ENCODE results near the gene SLC10A1. TPM values are rescaled to one million over a fixed set of nuclear protein-coding genes. Genes with fewer than 3 reads are reported as not detected.

The SLC10A1 gene
- polyA plus RNA-seq (2012; ENCODE audit: insufficient read length, low read depth), result not detected

- TF ChIP-seq SIN3A (IDR thresholded peaks at IDR 0.05; ENCODE audit: borderline replicate concordance, insufficient read depth, low read length) (no peak), TAF1 (IDR thresholded peaks at IDR 0.05; ENCODE audit: borderline replicate concordance, insufficient read depth, low read length) (no peak), FOXP2 (optimal IDR thresholded peaks at IDR 0.05; ENCODE audit: borderline replicate concordance, extremely low read depth, extremely low read length, insufficient read depth) (no peak), POLR2AphosphoS5 (IDR thresholded peaks at IDR 0.05; ENCODE audit: low read depth, low read length) (no peak)
- TF ChIP-seq, protein P1, sequence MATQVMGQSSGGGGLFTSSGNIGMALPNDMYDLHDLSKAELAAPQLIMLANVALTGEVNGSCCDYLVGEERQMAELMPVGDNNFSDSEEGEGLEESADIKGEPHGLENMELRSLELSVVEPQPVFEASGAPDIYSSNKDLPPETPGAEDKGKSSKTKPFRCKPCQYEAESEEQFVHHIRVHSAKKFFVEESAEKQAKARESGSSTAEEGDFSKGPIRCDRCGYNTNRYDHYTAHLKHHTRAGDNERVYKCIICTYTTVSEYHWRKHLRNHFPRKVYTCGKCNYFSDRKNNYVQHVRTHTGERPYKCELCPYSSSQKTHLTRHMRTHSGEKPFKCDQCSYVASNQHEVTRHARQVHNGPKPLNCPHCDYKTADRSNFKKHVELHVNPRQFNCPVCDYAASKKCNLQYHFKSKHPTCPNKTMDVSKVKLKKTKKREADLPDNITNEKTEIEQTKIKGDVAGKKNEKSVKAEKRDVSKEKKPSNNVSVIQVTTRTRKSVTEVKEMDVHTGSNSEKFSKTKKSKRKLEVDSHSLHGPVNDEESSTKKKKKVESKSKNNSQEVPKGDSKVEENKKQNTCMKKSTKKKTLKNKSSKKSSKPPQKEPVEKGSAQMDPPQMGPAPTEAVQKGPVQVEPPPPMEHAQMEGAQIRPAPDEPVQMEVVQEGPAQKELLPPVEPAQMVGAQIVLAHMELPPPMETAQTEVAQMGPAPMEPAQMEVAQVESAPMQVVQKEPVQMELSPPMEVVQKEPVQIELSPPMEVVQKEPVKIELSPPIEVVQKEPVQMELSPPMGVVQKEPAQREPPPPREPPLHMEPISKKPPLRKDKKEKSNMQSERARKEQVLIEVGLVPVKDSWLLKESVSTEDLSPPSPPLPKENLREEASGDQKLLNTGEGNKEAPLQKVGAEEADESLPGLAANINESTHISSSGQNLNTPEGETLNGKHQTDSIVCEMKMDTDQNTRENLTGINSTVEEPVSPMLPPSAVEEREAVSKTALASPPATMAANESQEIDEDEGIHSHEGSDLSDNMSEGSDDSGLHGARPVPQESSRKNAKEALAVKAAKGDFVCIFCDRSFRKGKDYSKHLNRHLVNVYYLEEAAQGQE (IDR thresholded peaks at IDR 0.05; ENCODE audit: insufficient read depth in 1 of 2, low read depth in 2 of 2, low read length in 2 of 2), result no peak
Observed at GRCh38 chr14:69796797-69797500, at the start of gene SLC10A1. Gene SLC10A1, minus strand, starts transcription at chr14:69797241. Its CDS starts 86 bp downstream, at chr14:69797155.

DNA sequence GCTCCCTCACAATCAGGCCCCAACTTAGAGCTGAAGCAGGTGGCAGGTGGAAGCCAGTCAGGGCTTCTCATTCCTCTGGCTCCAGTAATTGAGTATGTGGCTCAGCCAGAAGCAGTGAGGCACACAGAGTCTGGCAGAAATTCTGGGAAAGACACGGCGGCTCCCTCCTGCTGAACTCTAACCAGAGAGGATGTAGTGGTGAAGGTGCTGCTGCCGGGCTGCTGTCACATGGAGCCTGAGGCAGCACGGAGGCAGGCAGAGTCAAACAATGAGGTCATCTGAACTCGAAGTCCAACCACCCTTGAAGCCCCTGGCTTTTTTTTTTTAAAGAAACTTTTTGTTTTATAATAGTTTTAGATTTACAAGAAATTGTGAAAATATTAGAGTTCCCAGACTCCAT lies 48.7 kb upstream of the SLC10A1 start:
- no peak for TF ChIP-seq TAF1 (IDR thresholded peaks at IDR 0.05; ENCODE audit: borderline replicate concordance, insufficient read depth, low read length)
- no peak for TF ChIP-seq POLR2AphosphoS5 (IDR thresholded peaks at IDR 0.05; ENCODE audit: low read depth, low read length)
- TF ChIP-seq SIN3A (IDR thresholded peaks at IDR 0.05; ENCODE audit: borderline replicate concordance, insufficient read depth, low read length), result no peak
- no peak for TF ChIP-seq FOXP2 (optimal IDR thresholded peaks at IDR 0.05; ENCODE audit: borderline replicate concordance, extremely low read depth, extremely low read length, insufficient read depth)
- TF ChIP-seq, protein P1 (IDR thresholded peaks at IDR 0.05; ENCODE audit: insufficient read depth in 1 of 2, low read depth in 2 of 2, low read length in 2 of 2), result no peak

- TF ChIP-seq SIN3A (IDR thresholded peaks at IDR 0.05; ENCODE audit: borderline replicate concordance, insufficient read depth, low read length) (no peak), FOXP2 (optimal IDR thresholded peaks at IDR 0.05; ENCODE audit: borderline replicate concordance, extremely low read depth, extremely low read length, insufficient read depth) (no peak)
- TF ChIP-seq, protein P1 (IDR thresholded peaks at IDR 0.05; ENCODE audit: insufficient read depth in 1 of 2, low read depth in 2 of 2, low read length in 2 of 2), result no peak
Observed at GRCh38 chr14:69845050-69845581, 48.1 kb upstream of the SLC10A1 start.

DNA sequence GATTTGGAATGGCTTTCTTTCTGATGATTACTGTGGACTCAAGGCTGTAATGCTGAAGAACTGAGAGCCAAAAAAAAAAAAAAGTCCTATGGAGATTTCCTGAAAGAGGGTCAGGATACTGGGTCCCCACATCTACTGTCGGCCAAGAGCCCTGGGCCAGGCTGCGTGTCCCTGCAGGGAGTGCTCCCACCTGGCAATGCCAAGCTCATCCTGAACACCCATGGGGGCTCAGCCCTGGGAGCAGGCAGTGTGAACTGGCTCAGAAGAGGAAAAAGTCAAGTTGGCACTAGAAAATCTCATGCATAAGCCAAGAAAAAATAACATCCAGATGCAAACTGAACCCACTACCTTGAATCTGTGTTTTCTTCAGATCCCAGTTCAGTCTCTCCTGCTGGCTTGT lies 47.1 kb upstream of the SLC10A1 start:
- TF ChIP-seq TAF1 (IDR thresholded peaks at IDR 0.05; ENCODE audit: borderline replicate concordance, insufficient read depth, low read length), result no peak
- no peak for TF ChIP-seq POLR2AphosphoS5 (IDR thresholded peaks at IDR 0.05; ENCODE audit: low read depth, low read length)
- TF ChIP-seq, protein P1 (IDR thresholded peaks at IDR 0.05; ENCODE audit: insufficient read depth in 1 of 2, low read depth in 2 of 2, low read length in 2 of 2), result no peak
- no peak for TF ChIP-seq FOXP2 (optimal IDR thresholded peaks at IDR 0.05; ENCODE audit: borderline replicate concordance, extremely low read depth, extremely low read length, insufficient read depth)
